Loucy (cell line): ENCODE data around the gene ATAD3A.

Experiments used
- CTCF ChIP-seq: fragments of 200-600 bp; sonication (generic); conservative IDR thresholded peaks from 2 replicates; pipeline ENCODE4 v1.5.1; 2014; ENCODE audit warnings: mild to moderate bottlenecking, antibody characterized with exemption, low read length
- EZH2phosphoT487 ChIP-seq: fragments of 200-600 bp; IDR thresholded peaks from 2 replicates; pipeline ENCODE4 v1.6.1; 2018; ENCODE audit warnings: antibody characterized with exemption, mild to moderate bottlenecking, moderate library complexity, borderline replicate concordance

- TF ChIP-seq CTCF (no peak), EZH2phosphoT487 (no peak)
These were observed 35.0 kb downstream of the ATAD3A start for GRCh38 chr1:1547011-1547410.
